HUDEP-2 (cell line): ENCODE data around the gene DHRS7B.
"Not testable (repeated sequence)": the region's sequence is repeated elsewhere in the genome, so short reads cannot be mapped to it uniquely, and the experiment has no call there.

Source experiments
- DNase-seq, 76 experiments: peaks; one replicate each; lab custom pipeline; 2025; ENCODE audit not compliant: unreplicated experiment in 76 of 76; lab: John Stamatoyannopoulos, UW

The DHRS7B gene

DNA sequence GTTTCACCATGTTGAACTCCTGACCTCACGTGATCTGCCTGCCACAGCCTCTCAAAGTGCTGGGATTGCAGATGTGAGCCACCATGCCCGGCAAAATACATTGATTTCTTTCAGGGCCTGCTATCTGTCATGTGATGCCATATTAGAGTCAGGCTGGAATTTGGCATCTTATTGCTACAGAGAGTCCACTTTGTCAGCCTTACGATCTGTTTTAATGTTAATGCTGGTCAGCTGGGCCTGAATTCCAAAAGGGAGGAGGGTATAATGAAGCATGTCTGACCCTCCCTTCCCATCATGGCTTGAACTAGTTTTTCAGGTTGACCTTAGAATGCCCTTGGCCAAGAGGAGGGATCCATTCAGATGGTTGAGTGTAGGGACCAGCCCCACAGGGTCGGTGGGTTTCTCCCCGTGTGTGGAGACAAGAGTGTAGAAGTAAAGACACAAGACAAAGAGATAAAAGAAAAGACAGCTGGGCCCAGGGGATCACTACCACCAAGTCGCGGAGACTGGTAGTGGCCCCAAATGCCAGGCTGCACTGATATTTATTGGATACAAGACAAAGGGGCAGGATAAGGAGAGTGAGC, 19.6 kb upstream of the DHRS7B start:
- not testable (repeated sequence) for DNase-seq

GRCh38 chr17:21108651-21109050, 18.1 kb upstream of the DHRS7B start:
- DNase-seq = no peak

GRCh38 chr17:21113049-21113690, 13.6 kb upstream of the DHRS7B start:
- no peak for DNase-seq

DNA sequence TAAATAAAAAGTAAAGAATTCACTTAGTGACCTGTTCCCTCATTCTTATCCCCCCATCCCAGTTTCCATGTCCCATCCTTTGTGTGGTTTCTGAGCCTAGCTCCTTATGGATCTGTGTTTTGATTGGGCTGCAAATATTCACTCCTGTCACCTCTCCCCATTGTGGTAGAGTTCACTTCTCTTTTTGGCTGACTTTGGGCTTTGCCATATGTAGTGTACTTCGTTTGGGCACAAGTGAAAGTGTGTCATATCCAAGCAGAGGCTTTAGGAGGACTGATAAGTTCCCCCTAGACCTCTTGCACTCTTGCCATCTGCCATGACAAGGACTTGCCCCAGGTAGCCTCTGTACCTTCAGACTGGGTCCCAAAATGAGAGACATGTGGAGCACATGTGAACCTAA, 13.0 kb upstream of the DHRS7B start:
- no peak for DNase-seq

DNA sequence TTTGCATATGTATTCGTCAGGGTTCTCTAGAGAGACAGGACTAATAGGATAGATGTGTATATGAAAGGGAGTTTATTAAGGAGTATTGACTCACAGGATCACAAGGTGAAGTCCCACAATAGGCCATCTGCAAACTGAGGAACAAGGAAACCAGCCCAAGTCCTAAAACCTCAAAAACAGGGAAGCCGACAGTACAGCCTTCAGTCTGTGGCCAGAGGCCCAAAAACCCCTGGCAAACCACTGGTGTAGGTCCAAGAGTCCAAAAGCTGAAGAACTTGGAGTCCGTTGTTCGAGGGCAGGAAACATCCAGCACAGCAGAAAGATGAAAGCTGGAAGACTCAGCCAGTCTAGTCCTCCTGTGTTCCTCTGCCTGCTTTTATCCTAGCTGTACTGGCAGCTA, 12.0 kb upstream of the DHRS7B start:
- DNase-seq = not testable (repeated sequence)

DNA sequence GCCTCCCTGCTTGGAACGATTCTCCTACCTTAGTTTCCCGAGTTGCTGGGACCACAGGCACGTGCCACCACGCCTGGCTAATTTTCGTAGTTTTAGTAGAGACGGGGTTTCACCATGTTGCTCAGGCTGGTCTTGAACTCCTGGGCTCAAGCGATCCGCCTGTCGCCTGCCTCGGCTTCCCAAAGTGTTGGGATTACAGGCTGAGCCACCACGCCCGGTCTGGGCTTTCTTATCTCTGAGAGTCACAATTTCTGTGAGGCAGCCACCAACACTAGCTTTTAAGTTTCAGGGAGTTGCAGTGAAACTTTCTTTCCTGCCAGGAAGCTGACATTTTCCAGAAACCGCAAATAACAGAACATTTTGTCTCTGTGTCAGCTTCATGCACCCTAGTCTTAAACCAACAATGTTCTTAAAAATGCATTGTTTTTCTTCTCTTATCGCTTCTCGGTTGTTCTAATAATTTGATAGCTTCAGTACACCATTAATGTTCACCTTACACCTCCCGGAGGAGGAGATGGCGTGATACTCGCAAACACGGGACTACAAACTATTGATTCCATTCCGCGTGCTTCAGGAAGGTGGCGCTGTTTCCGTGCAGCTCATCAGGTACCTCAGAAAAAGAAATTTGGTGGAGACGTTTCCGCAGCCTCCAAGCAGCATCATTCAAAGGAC, 7.4 kb upstream of the DHRS7B start:
- peak in 52 of 76 experiments; percentile 4 to 68 (median 31) for DNase-seq

- DNase-seq = no peak
These were observed 6.9 kb upstream of the DHRS7B start for GRCh38 chr17:21119919-21120249.

DNA sequence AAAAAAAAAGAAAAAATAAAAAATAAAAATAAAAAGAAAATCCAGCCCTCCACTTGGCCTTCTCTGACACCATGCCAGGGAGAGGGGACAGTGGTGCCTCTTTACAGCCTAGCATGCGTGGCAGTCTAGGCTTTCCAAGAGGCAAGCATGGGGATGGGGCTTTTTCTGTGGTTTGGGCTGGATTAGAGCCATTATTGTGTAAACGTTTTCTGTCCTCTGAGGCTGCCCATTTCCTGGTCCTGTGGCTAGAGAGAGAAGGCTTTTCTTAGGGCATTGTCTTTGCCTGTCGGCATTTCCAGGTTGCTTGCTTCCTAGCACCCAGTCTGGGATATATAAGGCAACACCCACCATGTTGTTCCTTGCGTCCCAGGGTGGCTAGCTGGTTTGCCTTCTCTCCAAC, 2.7 kb upstream of the DHRS7B start:
- no peak for DNase-seq

GRCh38 chr17:21124517-21124916, 2.2 kb upstream of the DHRS7B start:
- not testable (repeated sequence) for DNase-seq

DNA sequence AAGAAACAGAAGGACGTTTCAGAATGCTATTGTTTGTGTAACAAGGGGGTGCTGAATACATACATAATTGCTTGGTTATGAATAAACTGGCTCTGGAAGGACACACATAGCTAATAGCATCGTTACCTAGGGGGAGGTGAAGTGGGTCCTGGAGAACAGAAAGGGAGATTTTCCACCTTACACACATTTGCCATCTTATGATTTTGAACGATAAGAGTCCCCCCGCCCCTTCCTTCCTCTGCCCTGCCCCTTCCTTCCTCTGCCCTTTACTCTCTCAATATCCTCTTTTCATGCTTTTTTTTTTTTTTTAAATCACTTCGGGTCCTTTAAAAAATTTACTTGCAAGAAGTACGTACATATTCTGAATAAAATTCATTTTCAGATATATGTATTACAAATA, 902 bp upstream of the DHRS7B start:
- DNase-seq = peak in 1 of 76 experiments; percentile 3

DNA sequence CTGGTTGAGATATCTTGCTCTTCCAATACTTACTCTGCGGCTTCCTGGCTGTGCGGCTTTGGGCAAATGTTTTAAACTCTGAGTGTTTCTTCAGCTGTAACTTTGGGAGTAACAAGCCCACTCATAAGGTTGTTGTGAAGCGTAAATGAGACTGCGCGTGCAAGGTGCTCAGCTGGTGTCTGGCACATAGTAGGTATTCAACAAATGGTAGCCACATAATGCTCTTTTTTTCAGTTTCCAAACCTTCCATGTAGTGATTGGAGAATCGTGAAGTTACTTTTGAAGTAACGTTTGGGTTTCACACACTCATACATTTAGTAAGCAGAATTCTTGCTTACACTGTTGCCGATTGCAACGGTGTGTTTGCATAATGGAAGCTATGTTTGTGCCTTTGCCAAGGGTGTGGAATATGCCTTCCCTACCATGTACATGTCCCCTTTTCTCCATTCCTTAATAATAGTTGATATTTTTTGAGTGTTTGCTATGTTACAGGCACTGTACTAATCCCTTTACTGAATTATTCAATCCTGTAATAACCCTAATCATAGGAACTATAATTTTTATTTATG, 829 bp downstream of the DHRS7B start:
- peak in 1 of 76 experiments; percentile 26 for DNase-seq

GRCh38 chr17:21129023-21129681, 2.4 kb downstream of the DHRS7B start:
- no peak for DNase-seq

DNA sequence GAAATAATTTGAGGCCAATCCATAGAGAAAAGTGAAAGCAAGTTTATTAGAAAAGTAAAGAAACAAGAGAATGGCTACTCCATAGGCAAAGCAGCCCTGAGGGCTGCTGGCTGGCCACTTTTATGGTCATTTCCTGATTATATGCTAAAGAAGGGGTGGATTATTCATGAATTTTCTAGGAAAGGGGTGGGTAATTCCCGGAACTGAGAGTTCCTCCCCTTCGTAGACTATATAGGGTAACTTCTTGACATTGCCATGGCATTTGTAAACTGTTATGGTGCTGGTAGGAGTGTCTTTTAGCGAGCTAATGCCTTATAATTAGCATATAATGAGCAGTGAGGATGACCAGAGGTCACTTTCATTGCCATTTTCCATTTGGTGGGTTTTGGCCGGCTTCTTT, 4.4 kb downstream of the DHRS7B start:
- DNase-seq = peak in 6 of 76 experiments; percentile 5 to 26 (median 18)

- peak in 1 of 76 experiments; percentile 3 for DNase-seq
These were observed 5.7 kb downstream of the DHRS7B start for GRCh38 chr17:21132428-21132827.

DNA sequence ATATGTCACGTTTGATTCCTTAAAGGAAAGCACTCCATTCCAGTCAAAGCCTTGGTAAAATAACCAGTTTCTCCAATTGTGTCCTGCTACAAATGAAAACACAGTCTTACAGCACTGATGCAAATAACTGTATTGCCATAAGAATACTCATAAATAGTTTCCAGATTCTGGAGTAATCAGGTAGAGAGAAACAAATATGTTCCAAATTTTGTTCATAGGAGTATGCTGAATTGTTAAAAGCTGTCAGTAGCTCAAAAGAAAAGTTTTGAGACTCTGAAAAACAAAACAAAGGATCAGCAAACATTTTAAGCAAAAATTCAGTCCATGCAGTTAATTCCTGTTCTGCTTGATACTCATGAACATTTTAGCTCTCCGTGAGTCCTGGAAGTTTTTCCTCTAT, 7.8 kb downstream of the DHRS7B start:
- DNase-seq = no peak

DNA sequence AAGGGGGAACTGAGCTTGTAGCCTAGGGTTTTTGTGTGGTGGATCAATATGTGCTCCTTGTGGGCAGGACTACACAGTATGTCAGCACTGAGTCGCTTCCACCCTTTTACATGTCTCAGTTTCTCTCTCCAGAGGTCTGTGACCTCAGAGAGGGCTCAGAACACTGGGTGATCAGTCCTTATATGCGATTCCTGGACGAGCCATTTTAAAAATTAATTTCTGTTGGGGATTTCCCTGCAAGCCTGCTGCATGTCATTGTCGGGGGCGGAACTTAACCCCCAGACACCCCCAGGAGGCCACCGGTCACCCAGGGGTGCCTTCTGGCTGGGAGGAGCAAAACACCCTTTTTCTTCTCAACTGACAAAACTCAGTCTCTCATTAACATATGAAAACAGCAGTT, 14.1 kb downstream of the DHRS7B start:
- DNase-seq = no peak

- DNase-seq = no peak
These were observed 14.6 kb downstream of the DHRS7B start for GRCh38 chr17:21141331-21141730.

- not testable (repeated sequence) for DNase-seq
These were observed 15.3 kb downstream of the DHRS7B start for GRCh38 chr17:21142065-21142464.

DNA sequence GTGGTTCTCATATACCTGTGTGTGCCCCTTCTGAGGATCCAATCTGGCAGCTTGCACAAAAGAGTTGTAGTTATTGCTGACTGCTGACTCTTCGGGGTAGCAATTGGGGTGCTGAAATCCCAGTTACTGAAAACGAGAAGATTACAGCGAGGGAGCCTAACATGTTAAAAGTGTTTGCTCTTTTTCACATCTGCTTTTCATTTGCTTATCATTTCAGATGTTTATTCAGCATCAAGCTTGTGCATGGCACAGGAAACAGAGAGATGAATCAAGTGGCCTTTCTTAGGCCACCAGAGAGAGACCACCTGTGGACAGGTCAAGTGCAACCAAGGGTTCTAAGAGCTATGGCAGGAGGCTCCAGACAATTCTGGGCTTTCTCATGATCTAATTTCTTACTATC, 16.9 kb downstream of the DHRS7B start:
- DNase-seq = no peak

DNA sequence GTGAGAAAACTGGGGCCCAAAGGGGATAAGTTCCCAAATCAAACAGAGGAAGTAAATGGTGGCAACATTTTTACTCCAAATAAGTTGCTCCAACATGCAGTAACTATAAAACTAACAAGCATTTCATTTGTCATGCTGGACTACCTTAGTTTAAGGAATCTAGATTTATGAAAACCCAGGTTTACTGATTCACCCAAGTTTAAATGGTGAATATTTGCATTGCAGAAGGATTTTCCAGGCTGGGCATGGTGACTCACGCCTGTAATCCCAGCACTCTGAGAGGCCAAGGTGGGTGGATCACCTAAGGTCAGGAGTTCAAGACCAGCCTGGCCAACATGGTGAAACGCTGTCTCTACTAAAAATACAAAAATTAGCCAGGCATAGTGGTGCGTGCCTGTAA, 17.5 kb downstream of the DHRS7B start:
- not testable (repeated sequence) for DNase-seq

- DNase-seq = no peak
These were observed 19.7 kb downstream of the DHRS7B start for GRCh38 chr17:21146362-21147015.
